PC-9 (cell line): Measurements from ENCODE around the gene NRG4. TPM values are rescaled to one million over a fixed set of nuclear protein-coding genes. Genes with fewer than 3 reads are reported as not detected.

Source experiments
- BruUV-seq: library from RNA; stranded (reverse); fragments of 400-500 nt; replicated peaks from 2 replicates; lab custom pipeline; 2021; lab: Mats Ljungman, UMichigan
- CTCF ChIA-PET: fragments of 300-600 bp; sonication (Branson Sonifier 250); formaldehyde crosslinking; loops from one replicate; lab custom pipeline; 2022; ENCODE audit warnings: antibody characterized with exemption; lab: Charles Lee
- POLR2A ChIA-PET: fragments of 300-600 bp; sonication (Branson Sonifier 250); formaldehyde crosslinking; loops from one replicate; lab custom pipeline; 2022; ENCODE audit warnings: antibody characterized with exemption; ENCODE audit not compliant: unreplicated experiment; lab: Charles Lee
- DNase-seq, 2 experiments: peaks; one replicate each; pipeline versions ENCODE4 v3.0.0 to v3.0.0-alpha.2; 2015 to 2022; ENCODE audit warnings: mixed read lengths in 1 of 2
- H2AFZ ChIP-seq: fragments of 200-600 bp; sonication (generic); 2 replicates; pipeline ENCODE4 v1.8.1; 2017; ENCODE audit warnings: antibody characterized with exemption
- H3F3A ChIP-seq: fragments of 200-600 bp; sonication (generic); 2 replicates; pipeline ENCODE4 v1.8.1; 2017; ENCODE audit warnings: antibody characterized with exemption, mild to moderate bottlenecking, low read depth; ENCODE audit not compliant: insufficient read depth
- H3K27ac ChIP-seq: fragments of 200-600 bp; sonication (generic); 2 replicates; pipeline ENCODE4 v1.6.1; 2016; ENCODE audit warnings: mixed run types
- H3K27me3 ChIP-seq: fragments of 200-600 bp; sonication (generic); 2 replicates; pipeline ENCODE4 v1.6.1; 2016; ENCODE audit warnings: low read depth, mixed run types; ENCODE audit not compliant: insufficient read depth
- H3K36me3 ChIP-seq: fragments of 200-600 bp; sonication (generic); 2 replicates; pipeline ENCODE4 v1.6.1; 2016; ENCODE audit warnings: low read depth, mixed run types
- H3K4me1 ChIP-seq: fragments of 200-600 bp; sonication (generic); replicated peaks from 2 replicates; pipeline ENCODE4 v1.6.1; 2016; ENCODE audit warnings: mixed run types; ENCODE audit not compliant: insufficient read depth
- H3K4me2 ChIP-seq: fragments of 200-600 bp; sonication (generic); 2 replicates; pipeline ENCODE4 v1.6.1; 2017; ENCODE audit warnings: mixed run types
- H3K4me3 ChIP-seq: fragments of 200-600 bp; sonication (generic); 2 replicates; pipeline ENCODE4 v1.6.1; 2016; ENCODE audit warnings: mixed run types
- H3K79me2 ChIP-seq: fragments of 200-600 bp; sonication (generic); 2 replicates; pipeline ENCODE4 v1.6.1; 2017; ENCODE audit warnings: low read depth, mixed run types
- H3K9me2 ChIP-seq: fragments of 200-600 bp; sonication (generic); 2 replicates; pipeline ENCODE4 v1.8.1; 2017; ENCODE audit warnings: mild to moderate bottlenecking; ENCODE audit not compliant: insufficient read depth
- H3K9me3 ChIP-seq: fragments of 200-600 bp; sonication (generic); 2 replicates; pipeline ENCODE4 v1.8.1; 2016; ENCODE audit warnings: low read depth; ENCODE audit not compliant: insufficient read depth
- H4K20me1 ChIP-seq: fragments of 200-600 bp; sonication (generic); 2 replicates; pipeline ENCODE4 v1.8.1; 2017; ENCODE audit not compliant: insufficient read depth
- EZH2 ChIP-seq: fragments of 200-600 bp; sonication (generic); IDR thresholded peaks from 2 replicates; pipeline ENCODE4 v1.8.0; 2017; ENCODE audit warnings: antibody characterized with exemption, low read depth
- intact Hi-C: fragments of 100-400 bp; cut with micrococcal nuclease; formaldehyde crosslinking; loops from one replicate; pipeline ENCODE4 v1.10.0; 2022; ENCODE audit not compliant: unreplicated experiment
- total RNA-seq: library from RNA; stranded (reverse); gene quantifications from 2 replicates; pipeline ENCODE4 v1.2.3, GENCODE V29; 2021
- TF ChIP-seq, protein P1 (sequence below): fragments of 200-600 bp; sonication (generic); conservative IDR thresholded peaks from 2 replicates; pipeline ENCODE4 v1.6.1; 2017; ENCODE audit warnings: mixed run types, antibody characterized with exemption, mild to moderate bottlenecking, moderate library complexity

NRG4 gene
- total RNA-seq, 1 experiment from 2014 or later, result 11.3 TPM

DNA sequence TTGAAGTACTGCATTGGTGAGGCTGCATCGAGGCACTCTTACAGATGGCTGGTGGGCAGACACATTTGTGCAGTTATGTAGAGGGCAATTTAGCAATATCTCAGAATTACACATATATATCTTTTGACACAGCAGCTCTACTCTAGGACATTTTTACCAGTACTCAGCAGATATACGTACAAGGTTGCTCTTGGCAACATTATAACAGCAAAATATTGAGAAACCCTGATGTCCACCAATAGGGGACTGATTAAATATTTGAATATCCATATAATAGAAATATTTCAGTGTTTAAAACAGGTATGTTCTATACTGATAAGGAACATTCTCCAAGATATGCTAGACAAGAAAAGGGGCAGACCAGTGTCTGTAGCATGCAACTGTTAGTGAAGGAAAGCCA, 116.5 kb downstream of the NRG4 start:
- Histone ChIP-seq H3K79me2 (no peaks in the 10 kb centered on the region), H3K36me3 (no peaks in the 10 kb centered on the region), H3K27me3 (no peaks in the 10 kb centered on the region), H3K9me3 (no peaks in the 10 kb centered on the region), H2AFZ (no peak overlapping the region), H3K9me2 (no peaks in the 10 kb centered on the region), H3K4me2 (no peak overlapping the region), H3K27ac (no peak overlapping the region), H3K4me3 (no peak overlapping the region), H3K4me1 (peaks cover 16% of the 10 kb centered on the region), H4K20me1 (no peaks in the 10 kb centered on the region), H3F3A (peaks cover 9% of the 10 kb centered on the region; the same call in 1 of the 2 replicates)
- intact Hi-C loops, result no loop called here
- ChIA-PET POLR2A (no interaction called here), CTCF (no interaction called here)
- no TSS peak for BruUV-seq
- no peak for DNase-seq
- TF ChIP-seq, protein P1, sequence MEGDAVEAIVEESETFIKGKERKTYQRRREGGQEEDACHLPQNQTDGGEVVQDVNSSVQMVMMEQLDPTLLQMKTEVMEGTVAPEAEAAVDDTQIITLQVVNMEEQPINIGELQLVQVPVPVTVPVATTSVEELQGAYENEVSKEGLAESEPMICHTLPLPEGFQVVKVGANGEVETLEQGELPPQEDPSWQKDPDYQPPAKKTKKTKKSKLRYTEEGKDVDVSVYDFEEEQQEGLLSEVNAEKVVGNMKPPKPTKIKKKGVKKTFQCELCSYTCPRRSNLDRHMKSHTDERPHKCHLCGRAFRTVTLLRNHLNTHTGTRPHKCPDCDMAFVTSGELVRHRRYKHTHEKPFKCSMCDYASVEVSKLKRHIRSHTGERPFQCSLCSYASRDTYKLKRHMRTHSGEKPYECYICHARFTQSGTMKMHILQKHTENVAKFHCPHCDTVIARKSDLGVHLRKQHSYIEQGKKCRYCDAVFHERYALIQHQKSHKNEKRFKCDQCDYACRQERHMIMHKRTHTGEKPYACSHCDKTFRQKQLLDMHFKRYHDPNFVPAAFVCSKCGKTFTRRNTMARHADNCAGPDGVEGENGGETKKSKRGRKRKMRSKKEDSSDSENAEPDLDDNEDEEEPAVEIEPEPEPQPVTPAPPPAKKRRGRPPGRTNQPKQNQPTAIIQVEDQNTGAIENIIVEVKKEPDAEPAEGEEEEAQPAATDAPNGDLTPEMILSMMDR, result no peak
- TF ChIP-seq EZH2, result no peak

DNA sequence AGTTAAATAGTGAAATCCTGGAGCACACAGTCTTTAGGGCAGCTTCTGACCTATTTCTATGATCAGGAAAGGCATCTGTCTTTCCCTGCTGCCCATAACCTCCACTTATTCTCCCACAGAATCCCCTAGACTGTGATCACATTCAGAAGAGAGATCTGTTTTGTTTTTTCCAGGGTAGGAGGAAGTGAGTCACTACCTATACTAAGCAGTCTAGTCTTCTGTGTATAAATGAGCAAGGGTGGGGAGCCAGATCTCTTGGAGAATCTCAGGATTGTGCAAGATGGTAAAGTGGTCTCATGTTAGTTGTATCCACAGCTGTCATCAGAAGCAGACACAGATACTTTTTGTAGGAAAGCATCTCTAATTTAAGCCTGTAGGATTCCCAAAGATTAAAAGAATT, 120.3 kb downstream of the NRG4 start:
- DNase-seq, result no peak
- H3K27ac ChIP-seq, result peak overlapping the region; percentile 52
- H4K20me1 ChIP-seq, result no peaks in the 10 kb centered on the region
- no peaks in the 10 kb centered on the region for H3K9me3 ChIP-seq
- no peaks in the 10 kb centered on the region for H3K9me2 ChIP-seq
- ChIA-PET CTCF (interaction anchor here (0.6 kb wide), 1 partner anchor 164 kb away, joined by 12 read pairs; no protein-coding TSS in a partner anchor), POLR2A (no interaction called here)
- no peaks in the 10 kb centered on the region for H3K27me3 ChIP-seq
- no peak overlapping the region for H2AFZ ChIP-seq
- no peak for TF ChIP-seq EZH2
- TF ChIP-seq, protein P1, result no peak
- H3K79me2 ChIP-seq, result no peaks in the 10 kb centered on the region
- no peak overlapping the region for H3K4me3 ChIP-seq
- BruUV-seq, result no TSS peak
- H3K4me1 ChIP-seq, result peaks cover 19% of the 10 kb centered on the region
- H3K36me3 ChIP-seq, result no peaks in the 10 kb centered on the region
- peaks cover 9% of the 10 kb centered on the region; the same call in 1 of the 2 replicates for H3F3A ChIP-seq
- intact Hi-C loops, result no loop called here
- peak overlapping the region; percentile 46 for H3K4me2 ChIP-seq

Other genes with a start within 250 kb of the NRG4 start
- 15.6 and 20.0 TPM in 2 replicates for gene UBE2Q2, start 169.0 kb downstream of the NRG4 start, total RNA-seq
- gene FBXO22, start 108.5 kb downstream of the NRG4 start, total RNA-seq, result 37.5 and 47.9 TPM in 2 replicates
- gene TMEM266, start 47.6 kb upstream of the NRG4 start, total RNA-seq, result 0.38 and 0.41 TPM in 2 replicates